Cardiac fibroblast (primary cell): ENCODE data around the gene IKBIP.

Experiments
- DNase-seq, 2 donors: peaks; one replicate each; pipeline versions ENCODE4 v3.0.0 to v3.0.0-alpha.2; 2010; ENCODE audit warnings: low read depth in 2 of 2
- H3K4me3 ChIP-seq, 2 donors: replicated peaks in 1 of 2; 1 replicate in 1 of 2; 2 replicates in 1 of 2; pipeline ENCODE4 v1.5.1; 2011; ENCODE audit warnings: low read depth in 2 of 2, low read length in 2 of 2, mild to moderate bottlenecking in 2 of 2, moderate library complexity in 1 of 2
- TF ChIP-seq, protein P1 (sequence below): IDR thresholded peaks from one replicate; pipeline ENCODE4 v1.5.1; 2011; ENCODE audit warnings: low read depth, mild to moderate bottlenecking, low read length, inconsistent platforms

Gene IKBIP

DNA sequence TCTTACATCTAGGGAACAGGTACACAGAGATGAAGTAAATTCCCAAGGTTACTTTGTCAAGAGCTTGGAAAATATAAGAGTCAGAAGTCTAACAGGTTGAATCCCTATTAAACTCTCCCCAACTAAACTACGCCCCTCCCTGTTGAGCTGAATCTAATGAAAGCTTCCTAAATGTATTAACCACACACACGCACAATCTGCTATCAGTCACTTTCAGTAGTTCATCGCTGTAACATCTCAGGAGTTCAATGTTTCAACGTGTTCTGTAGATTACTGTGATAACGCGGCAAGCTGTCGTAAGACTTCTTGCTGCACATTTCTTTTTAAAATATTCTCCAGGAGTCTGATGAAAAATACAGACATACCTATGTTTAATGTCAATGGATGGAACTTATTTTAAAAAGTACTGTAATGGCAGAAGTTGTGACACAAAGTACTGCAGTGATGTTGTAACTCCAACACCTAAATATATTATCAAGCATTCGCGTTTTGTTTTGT, 51.7 kb downstream of the IKBIP start:
- H3K4me3 ChIP-seq = peak overlapping the region in 1 of 2 donors; percentile 56
- no peak for DNase-seq
- TF ChIP-seq, protein P1, sequence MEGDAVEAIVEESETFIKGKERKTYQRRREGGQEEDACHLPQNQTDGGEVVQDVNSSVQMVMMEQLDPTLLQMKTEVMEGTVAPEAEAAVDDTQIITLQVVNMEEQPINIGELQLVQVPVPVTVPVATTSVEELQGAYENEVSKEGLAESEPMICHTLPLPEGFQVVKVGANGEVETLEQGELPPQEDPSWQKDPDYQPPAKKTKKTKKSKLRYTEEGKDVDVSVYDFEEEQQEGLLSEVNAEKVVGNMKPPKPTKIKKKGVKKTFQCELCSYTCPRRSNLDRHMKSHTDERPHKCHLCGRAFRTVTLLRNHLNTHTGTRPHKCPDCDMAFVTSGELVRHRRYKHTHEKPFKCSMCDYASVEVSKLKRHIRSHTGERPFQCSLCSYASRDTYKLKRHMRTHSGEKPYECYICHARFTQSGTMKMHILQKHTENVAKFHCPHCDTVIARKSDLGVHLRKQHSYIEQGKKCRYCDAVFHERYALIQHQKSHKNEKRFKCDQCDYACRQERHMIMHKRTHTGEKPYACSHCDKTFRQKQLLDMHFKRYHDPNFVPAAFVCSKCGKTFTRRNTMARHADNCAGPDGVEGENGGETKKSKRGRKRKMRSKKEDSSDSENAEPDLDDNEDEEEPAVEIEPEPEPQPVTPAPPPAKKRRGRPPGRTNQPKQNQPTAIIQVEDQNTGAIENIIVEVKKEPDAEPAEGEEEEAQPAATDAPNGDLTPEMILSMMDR = no peak

DNA sequence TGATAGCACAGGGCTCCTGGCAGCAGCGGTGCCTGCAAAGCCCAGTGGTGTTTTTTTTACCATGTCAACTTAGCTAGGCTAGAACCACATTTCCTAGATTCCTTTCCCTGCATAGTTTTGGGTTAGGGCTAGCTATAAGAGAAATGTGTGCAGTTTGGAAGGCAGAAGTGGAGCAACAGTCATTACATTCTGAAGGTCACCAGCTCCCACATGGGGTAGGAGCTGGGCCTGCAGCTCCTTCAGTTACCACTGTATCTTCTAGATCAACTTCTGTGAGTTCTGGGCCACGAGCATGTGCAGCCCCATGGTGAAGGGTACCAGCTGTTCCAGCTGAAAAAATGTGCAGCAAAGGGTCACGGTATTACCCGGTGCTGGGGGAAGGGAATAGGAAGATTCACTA, 53.4 kb downstream of the IKBIP start:
- TF ChIP-seq, protein P1 = no peak
- peak in 1 of 2 donors; percentile 50 for DNase-seq
- H3K4me3 ChIP-seq = no peak overlapping the region

DNA sequence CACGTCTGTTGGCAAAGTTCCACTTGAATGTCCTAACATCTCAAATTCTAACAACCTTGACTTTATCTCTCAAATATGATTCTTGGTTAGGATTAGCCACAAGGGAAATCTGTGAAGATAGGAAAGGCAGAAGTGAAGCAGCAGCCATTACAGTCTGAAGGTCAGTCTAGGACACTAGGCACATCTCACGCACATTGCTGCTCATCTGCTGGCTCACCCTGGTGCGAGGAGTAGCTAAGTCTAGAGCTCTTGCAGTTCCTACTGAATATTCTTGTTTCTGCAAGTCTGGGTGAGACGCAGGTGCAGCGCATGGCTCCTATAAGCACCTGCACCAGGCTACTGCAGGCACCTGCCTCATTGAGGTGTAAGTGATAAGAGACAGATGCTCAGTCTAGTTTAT, 57.5 kb downstream of the IKBIP start:
- no peak overlapping the region for H3K4me3 ChIP-seq
- DNase-seq = no peak
- TF ChIP-seq, protein P1 = no peak

DNA sequence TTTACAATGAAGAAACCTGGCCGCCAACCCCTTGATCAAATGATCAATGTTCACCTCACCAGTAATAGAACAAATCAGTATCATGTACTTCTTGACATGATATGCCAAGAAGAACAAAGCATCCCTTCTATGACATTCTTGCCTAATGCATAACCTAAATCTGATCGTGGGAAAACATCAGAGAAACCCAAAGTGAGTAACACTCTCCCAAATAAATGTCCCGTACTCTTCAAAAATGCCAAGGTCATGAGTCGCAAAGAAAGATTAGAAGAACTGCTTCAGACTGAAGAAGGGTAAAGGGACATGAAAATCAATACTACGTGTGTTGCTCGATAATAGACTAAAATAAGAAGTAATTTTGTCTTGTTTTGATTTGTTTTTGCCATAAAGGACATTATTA, 62.5 kb downstream of the IKBIP start:
- H3K4me3 ChIP-seq = no peak overlapping the region
- TF ChIP-seq, protein P1 = no peak
- peak in 1 of 2 donors; percentile 76 for DNase-seq

DNA sequence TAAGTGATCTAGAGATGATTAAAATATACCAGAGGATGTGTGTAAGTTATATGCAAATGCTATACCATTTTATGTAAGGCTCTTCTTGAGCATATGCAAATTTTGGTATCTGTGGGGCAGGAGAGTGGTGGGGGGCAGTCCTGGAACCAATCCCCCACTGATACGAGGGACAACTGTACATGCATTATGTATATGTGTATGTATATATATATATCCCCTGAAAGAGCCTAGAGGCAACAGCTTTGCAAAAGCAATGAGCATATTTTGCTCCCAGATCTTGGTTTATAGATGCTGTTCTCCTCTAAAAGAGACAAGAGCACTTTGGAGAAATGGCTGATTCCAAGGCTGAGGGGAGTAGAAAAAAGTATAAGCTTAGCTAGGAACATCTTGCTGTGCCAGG, 63.5 kb downstream of the IKBIP start:
- DNase-seq = no peak
- no peak overlapping the region for H3K4me3 ChIP-seq
- TF ChIP-seq, protein P1 = no peak

DNA sequence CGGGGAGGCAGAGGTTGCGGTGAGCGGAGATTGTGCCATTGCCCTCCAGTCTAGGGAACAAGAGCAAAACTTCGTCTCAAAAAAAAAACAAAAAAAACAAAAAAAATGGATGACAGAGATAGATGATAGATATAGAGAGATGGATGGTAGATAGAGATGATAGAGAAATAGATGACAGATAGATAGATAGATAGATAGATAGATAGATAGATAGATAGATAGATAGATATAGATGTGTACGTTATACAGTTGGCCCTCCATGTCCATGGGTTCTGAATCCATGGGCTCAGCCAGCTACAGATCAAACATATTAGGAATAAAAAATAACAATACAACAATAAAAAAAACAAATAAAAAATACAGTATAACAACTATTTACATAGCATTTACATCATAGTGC, 63.9 kb downstream of the IKBIP start:
- no peak overlapping the region for H3K4me3 ChIP-seq
- TF ChIP-seq, protein P1 = no peak
- no peak for DNase-seq

DNA sequence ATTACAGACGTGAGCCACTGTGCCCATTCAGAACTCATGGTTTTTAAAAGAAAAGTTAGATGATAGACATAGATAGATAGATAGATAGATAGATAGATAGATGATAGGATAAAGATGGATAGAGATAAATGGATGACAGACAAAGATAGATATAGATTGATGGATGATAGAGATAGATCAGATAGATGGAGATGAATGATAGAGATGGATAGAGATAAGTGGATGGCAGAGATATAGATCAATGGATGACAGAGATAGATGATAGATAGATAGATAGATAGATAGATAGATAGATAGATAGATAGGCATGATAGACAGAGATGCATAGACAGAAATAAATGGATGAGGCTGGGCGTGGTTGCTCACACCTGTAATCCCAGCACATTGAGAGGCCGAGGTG, 64.8 kb downstream of the IKBIP start:
- H3K4me3 ChIP-seq = no peak overlapping the region
- no peak for DNase-seq
- TF ChIP-seq, protein P1 = no peak
